Tongue (tissue), 3 donors: ENCODE measurements around the gene ANP32A. TPM values are rescaled to one million over a fixed set of nuclear protein-coding genes. Genes with fewer than 3 reads are reported as not detected.

ENCODE experiments used
- DNase-seq: peaks from one replicate; pipeline ENCODE4 v3.0.0-alpha.2; 2015
- small RNA-seq: library from RNA; depleted of rRNA; stranded (forward); fragments of <200 nt; gene quantifications from one replicate; pipeline ENCODE3, GENCODE V24; 2014; ENCODE audit warnings: low replicate concordance
- total RNA-seq: library from RNA; depleted of rRNA; stranded (reverse); fragments of >200 nt; gene quantifications from one replicate; pipeline ENCODE4 v1.2.3, GENCODE V29; 2014

Gene ANP32A
- total RNA-seq, 1 donor from 2014 or later = 105 TPM

GRCh38 chr15:68743256-68743655 is 77.4 kb downstream of the ANP32A start:
- DNase-seq = no peak

- DNase-seq = no peak
These were observed 81.2 kb downstream of the ANP32A start for GRCh38 chr15:68739390-68740080.

GRCh38 chr15:68735610-68736009 is 85.1 kb downstream of the ANP32A start:
- DNase-seq = no peak

- no peak for DNase-seq
These were observed 85.8 kb downstream of the ANP32A start for GRCh38 chr15:68734881-68735280.

- DNase-seq = no peak
These were observed 86.3 kb downstream of the ANP32A start for GRCh38 chr15:68734352-68734751.

GRCh38 chr15:68733666-68734065 is 87.0 kb downstream of the ANP32A start:
- peak; percentile 11 for DNase-seq

- DNase-seq = no peak
These were observed 88.2 kb downstream of the ANP32A start for GRCh38 chr15:68732451-68732850.

GRCh38 chr15:68730976-68731897 is 89.5 kb downstream of the ANP32A start:
- DNase-seq = peak; percentile 61

- DNase-seq = peak; percentile 76
These were observed 90.2 kb downstream of the ANP32A start for GRCh38 chr15:68730471-68730919.

- peak; percentile 63 for DNase-seq
These were observed 90.8 kb downstream of the ANP32A start for GRCh38 chr15:68729789-68730411.

Small RNA genes lying within 50 kb of the gene (small RNA-seq; reads per million reads assigned to genes)
- gene MIR4312 = not detected

Other genes with a start within 250 kb of the ANP32A start
- 2.3 TPM for gene CORO2B, start 241.9 kb downstream of the ANP32A start, total RNA-seq
- gene SPESP1, start 109.6 kb upstream of the ANP32A start, total RNA-seq = 1.8 TPM
- gene NOX5, start 193.8 kb upstream of the ANP32A start, total RNA-seq = not detected